Measurements from ENCODE around the gene FOXRED1.

DNA sequence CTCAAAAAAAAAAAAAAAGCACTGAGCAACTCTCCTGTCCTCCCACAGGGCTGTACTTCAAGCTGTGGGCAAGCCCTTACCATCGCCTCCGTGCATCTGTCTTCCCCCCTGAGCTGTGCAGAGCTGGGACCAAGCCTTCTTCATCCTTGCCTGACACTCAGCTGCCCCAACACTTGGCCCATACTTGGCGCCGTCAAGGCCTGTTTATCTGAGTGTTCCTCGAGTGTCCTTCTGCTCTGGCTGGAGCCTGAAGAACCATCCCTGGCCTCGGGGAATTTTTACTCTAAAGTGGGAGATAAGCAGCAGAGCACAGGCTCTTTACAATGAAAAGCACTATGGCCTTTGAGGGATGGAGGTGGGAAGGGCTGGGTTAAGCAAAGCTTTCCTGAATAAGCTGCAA lies 12.3 kb downstream of the FOXRED1 start:
- TF ChIP-seq, protein P1, sequence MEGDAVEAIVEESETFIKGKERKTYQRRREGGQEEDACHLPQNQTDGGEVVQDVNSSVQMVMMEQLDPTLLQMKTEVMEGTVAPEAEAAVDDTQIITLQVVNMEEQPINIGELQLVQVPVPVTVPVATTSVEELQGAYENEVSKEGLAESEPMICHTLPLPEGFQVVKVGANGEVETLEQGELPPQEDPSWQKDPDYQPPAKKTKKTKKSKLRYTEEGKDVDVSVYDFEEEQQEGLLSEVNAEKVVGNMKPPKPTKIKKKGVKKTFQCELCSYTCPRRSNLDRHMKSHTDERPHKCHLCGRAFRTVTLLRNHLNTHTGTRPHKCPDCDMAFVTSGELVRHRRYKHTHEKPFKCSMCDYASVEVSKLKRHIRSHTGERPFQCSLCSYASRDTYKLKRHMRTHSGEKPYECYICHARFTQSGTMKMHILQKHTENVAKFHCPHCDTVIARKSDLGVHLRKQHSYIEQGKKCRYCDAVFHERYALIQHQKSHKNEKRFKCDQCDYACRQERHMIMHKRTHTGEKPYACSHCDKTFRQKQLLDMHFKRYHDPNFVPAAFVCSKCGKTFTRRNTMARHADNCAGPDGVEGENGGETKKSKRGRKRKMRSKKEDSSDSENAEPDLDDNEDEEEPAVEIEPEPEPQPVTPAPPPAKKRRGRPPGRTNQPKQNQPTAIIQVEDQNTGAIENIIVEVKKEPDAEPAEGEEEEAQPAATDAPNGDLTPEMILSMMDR (IDR thresholded peaks at IDR 0.05), result no peak
- TF ChIP-seq POLR2A (IDR thresholded peaks at IDR 0.05), result no peak

All from body of pancreas (tissue), 4 donors.